ENCODE data around the gene RNF223. TPM values are rescaled to one million over a fixed set of nuclear protein-coding genes. Genes with fewer than 3 reads are reported as not detected.

The RNF223 gene
- total and polyA plus RNA-seq, 10 donors = not detected

- no peak overlapping the region for H3K27ac ChIP-seq
- peaks cover 0 to 42% (median 2%) of the 10 kb centered on the region in 6 donors for H3K36me3 ChIP-seq
- peaks cover 0 to 15% (median 5%) of the 10 kb centered on the region in 7 donors for H3K27me3 ChIP-seq (replicated peaks in 1 of 7)
- intact Hi-C loops (cut with DNase I; ENCODE audit: low total_unique reads) = no loop called here
- H3K9me3 ChIP-seq = no peaks in the 10 kb centered on the region
- WGBS, 5 donors = 86 to 98% (median 89%) methylated on average over 8 to 27 of the region's 27 CpGs
- H3K4me1 ChIP-seq = peaks cover 10 to 14% (median 12%) of the 10 kb centered on the region in 6 donors
- no peak overlapping the region for H3K4me3 ChIP-seq
- peak; percentile 70 for DNase-seq
- TF ChIP-seq POLR2AphosphoS5 (IDR thresholded peaks at IDR 0.05) (no peak), POLR2A (IDR thresholded peaks at IDR 0.05) (no peak), CTCF (IDR thresholded peaks at IDR 0.05 in 8 of 11, conservative IDR thresholded peaks at IDR 0.05 in 3 of 11) (no peak)
Observed at GRCh38 chr1:1082239-1082775, 8.2 kb upstream of the RNF223 start.

- intact Hi-C loops (cut with DNase I; ENCODE audit: low total_unique reads) = no loop called here
- peaks cover 0 to 35% (median 2%) of the 10 kb centered on the region in 6 donors for H3K36me3 ChIP-seq
- H3K27ac ChIP-seq = no peak overlapping the region
- whole genome bisulfite sequencing, 5 donors = 89 to 95% (median 92%) methylated on average over 31 to 52 of the region's 52 CpGs
- H3K9me3 ChIP-seq = no peaks in the 10 kb centered on the region
- TF ChIP-seq CTCF (IDR thresholded peaks at IDR 0.05 in 8 of 11, conservative IDR thresholded peaks at IDR 0.05 in 3 of 11) (no peak), POLR2AphosphoS5 (IDR thresholded peaks at IDR 0.05) (no peak), POLR2A (IDR thresholded peaks at IDR 0.05) (no peak)
- H3K4me3 ChIP-seq = no peak overlapping the region
- peak; percentile 68 for DNase-seq
- H3K4me1 ChIP-seq = peaks cover 10 to 14% (median 12%) of the 10 kb centered on the region in 6 donors
- peaks cover 0 to 15% (median 5%) of the 10 kb centered on the region in 7 donors for H3K27me3 ChIP-seq (replicated peaks in 1 of 7)
Observed at GRCh38 chr1:1081311-1082238, 7.5 kb upstream of the RNF223 start.

- intact Hi-C loops (cut with DNase I; ENCODE audit: low total_unique reads) = no loop called here
- Histone ChIP-seq H3K4me3 (no peak overlapping the region), H3K27ac (no peak overlapping the region), H3K4me1 (peaks cover 10 to 14% (median 12%) of the 10 kb centered on the region in 6 donors), H3K27me3 (replicated peaks in 1 of 7) (peaks cover 0 to 17% (median 5%) of the 10 kb centered on the region in 7 donors), H3K9me3 (no peaks in the 10 kb centered on the region), H3K36me3 (peaks cover 0 to 33% (median 2%) of the 10 kb centered on the region in 6 donors)
- no peak for TF ChIP-seq POLR2A (IDR thresholded peaks at IDR 0.05)
- no peak for TF ChIP-seq POLR2AphosphoS5 (IDR thresholded peaks at IDR 0.05)
- 43 to 70% (median 61%) methylated on average over 6 to 9 of the region's 9 CpGs for WGBS, 5 donors
- no peak for DNase-seq
Observed at GRCh38 chr1:1080951-1081310, 6.8 kb upstream of the RNF223 start.

- Histone ChIP-seq H3K4me1 (peaks cover 10 to 14% (median 12%) of the 10 kb centered on the region in 6 donors), H3K9me3 (no peaks in the 10 kb centered on the region), H3K4me3 (peak overlapping the region in 6 of 8 donors; percentile 15 to 58 (median 24)), H3K36me3 (peaks cover 0 to 31% (median 2%) of the 10 kb centered on the region in 6 donors), H3K27ac (peak overlapping the region in 1 of 8 donors; percentile 18), H3K27me3 (replicated peaks in 1 of 7) (peaks cover 0 to 24% (median 7%) of the 10 kb centered on the region in 7 donors)
- no peak for TF ChIP-seq CTCF (IDR thresholded peaks at IDR 0.05 in 8 of 11, conservative IDR thresholded peaks at IDR 0.05 in 3 of 11)
- peak in 2 of 3 donors; percentile 50 for TF ChIP-seq POLR2AphosphoS5 (IDR thresholded peaks at IDR 0.05)
- TF ChIP-seq POLR2A (IDR thresholded peaks at IDR 0.05) = no peak
- intact Hi-C loops (cut with DNase I; ENCODE audit: low total_unique reads) = no loop called here
- DNase-seq = peak; percentile 84
- WGBS, 5 donors = 5 to 19% (median 10%) methylated on average over 15 to 20 of the region's 23 CpGs
Observed at GRCh38 chr1:1080122-1080757, 6.1 kb upstream of the RNF223 start.

Measured in spleen (tissue), 11 donors.